ENCODE data around the gene DYDC1.
"Not testable (repeated sequence)": the region's sequence is repeated elsewhere in the genome, so short reads cannot be mapped to it uniquely, and the experiment has no call there.

The DYDC1 gene

GRCh38 chr10:80344276-80344675 is 12.3 kb downstream of the DYDC1 start:
- DNase-seq (ENCODE audit: low read depth), result no peak

GRCh38 chr10:80333983-80334382 is 22.6 kb downstream of the DYDC1 start:
- DNase-seq (ENCODE audit: low read depth), result no peak

GRCh38 chr10:80324891-80325364 is 31.6 kb downstream of the DYDC1 start:
- DNase-seq (ENCODE audit: low read depth), result no peak

DNA sequence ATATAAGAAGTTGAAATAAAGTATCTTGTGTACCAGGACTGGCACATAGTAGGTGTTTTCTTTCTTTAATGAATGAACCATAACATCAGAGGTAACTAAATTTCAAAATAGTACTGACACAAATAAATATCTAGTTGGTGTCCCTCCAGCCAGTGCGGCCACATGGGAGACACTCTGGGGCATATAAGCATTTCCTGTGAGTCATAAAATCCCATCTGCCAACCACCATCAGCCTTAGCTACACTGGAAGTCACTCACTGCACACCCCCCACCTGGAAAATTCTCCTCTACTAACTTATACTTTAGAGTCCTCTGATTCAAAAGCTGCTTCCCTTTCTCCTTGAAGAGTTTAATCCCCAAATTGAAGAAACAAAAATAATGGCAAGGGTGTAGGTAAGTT is 32.5 kb downstream of the DYDC1 start:
- no peak for DNase-seq (ENCODE audit: low read depth)

DNA sequence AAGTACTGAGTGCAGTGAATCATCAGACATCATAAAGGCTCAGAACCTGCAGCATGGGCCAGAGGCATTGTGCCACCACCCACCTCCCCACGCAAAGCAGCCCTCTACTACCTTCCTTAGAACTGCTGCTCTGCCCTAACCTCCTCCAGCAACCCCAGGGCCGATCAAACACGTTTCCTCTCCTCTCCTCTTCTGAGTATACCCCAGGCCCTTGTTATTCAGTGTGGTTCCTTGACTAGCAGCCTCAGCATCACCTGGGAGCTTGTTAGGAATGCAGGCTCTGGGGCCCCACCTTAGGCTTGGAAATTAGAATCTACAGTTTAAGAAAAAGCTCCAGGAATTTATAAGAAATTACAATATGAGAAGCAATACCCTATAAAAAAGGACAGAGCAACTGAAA is 33.2 kb downstream of the DYDC1 start:
- DNase-seq (ENCODE audit: low read depth), result no peak

- DNase-seq (ENCODE audit: low read depth), result no peak
These were observed 33.8 kb downstream of the DYDC1 start for GRCh38 chr10:80322711-80323110.

- DNase-seq (ENCODE audit: low read depth), result no peak
These were observed 34.4 kb downstream of the DYDC1 start for GRCh38 chr10:80322158-80322557.

DNA sequence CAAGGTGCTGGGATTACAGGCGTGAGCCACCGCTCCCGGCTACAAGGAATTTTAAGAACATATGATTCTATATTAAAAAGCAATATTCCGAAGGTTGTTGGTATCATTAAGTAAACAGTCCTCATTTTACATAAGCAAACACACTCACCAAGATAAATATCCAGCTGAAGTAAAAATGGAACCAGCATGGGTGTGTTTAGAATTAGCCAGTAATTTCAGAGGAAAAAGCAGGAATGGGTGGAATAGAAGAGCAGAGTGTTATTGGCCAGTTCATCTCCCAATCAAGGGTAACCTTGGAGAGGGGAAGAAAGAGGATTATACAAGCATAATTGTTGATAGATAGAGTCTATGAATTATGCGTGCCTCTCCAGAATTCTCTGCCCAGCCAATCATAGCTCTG is 35.4 kb downstream of the DYDC1 start:
- no peak for DNase-seq (ENCODE audit: low read depth)

DNA sequence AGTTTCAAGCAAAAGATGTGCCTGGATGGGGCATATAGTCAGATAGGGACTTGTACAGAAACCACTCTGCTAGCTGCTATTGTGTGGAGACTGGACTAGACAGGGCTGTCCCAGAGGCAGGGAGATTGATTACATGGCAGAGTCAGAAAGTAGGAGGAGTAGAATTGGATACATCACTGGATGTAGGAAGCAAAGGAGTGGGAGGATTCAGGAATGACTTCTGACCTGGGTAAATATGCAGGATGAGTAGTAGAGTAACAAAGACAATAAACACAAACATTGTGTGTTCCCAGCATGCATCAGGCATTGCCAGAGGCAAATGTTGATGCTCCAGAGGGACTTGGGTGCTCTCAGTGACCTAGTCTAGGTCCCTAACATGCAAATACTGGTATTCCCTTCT is 36.2 kb downstream of the DYDC1 start:
- DNase-seq (ENCODE audit: low read depth), result no peak

GRCh38 chr10:80319725-80320290 is 36.7 kb downstream of the DYDC1 start:
- no peak for DNase-seq (ENCODE audit: low read depth)

- no peak for DNase-seq (ENCODE audit: low read depth)
These were observed 37.2 kb downstream of the DYDC1 start for GRCh38 chr10:80319318-80319717.

DNA sequence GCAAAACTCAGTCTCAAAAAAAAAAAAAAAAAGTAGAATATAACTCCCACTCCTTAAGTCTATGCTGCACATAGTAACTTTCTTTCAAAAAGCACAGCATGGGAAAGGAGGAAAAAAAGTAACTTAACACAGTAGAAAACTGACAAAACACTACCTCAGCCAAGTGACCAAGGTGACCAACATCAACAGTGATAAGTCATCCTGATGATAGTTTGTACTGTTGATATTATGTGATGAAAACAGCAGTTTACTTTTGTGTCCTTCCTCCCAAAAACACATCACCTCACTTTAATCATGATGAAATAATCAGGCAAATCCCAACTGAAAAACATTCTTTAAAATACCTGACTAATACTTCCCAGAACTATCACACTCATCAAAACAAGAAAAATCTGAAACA is 37.8 kb downstream of the DYDC1 start:
- no peak for DNase-seq (ENCODE audit: low read depth)

DNA sequence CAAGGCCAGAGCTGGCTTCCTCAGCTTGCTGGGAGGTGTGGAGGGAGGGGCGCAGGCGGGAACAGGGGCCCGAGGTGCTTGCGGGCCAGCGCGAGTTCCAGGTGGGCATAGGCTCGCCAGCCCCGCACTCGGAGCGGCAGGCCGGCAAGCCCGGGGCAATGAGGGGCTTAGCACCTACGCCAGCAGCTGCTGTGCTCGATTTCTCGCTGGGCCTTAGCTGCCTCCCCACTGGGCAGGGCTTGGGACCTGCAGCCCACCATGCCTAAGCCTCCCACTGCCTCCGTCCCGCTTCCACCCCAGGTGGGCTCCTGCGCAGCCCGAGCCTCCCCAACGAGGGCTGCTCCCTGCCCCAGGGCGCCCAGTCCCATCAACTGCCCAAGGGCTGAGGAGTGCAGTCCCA is 41.2 kb downstream of the DYDC1 start:
- DNase-seq (ENCODE audit: low read depth), result no peak

GRCh38 chr10:80313523-80313922 is 43.0 kb downstream of the DYDC1 start:
- DNase-seq (ENCODE audit: low read depth), result no peak

GRCh38 chr10:80305989-80306388 is 50.6 kb downstream of the DYDC1 start:
- not testable (repeated sequence) for DNase-seq (ENCODE audit: low read depth)

GRCh38 chr10:80296942-80297341 is 59.6 kb downstream of the DYDC1 start:
- no peak for DNase-seq (ENCODE audit: low read depth)

DNA sequence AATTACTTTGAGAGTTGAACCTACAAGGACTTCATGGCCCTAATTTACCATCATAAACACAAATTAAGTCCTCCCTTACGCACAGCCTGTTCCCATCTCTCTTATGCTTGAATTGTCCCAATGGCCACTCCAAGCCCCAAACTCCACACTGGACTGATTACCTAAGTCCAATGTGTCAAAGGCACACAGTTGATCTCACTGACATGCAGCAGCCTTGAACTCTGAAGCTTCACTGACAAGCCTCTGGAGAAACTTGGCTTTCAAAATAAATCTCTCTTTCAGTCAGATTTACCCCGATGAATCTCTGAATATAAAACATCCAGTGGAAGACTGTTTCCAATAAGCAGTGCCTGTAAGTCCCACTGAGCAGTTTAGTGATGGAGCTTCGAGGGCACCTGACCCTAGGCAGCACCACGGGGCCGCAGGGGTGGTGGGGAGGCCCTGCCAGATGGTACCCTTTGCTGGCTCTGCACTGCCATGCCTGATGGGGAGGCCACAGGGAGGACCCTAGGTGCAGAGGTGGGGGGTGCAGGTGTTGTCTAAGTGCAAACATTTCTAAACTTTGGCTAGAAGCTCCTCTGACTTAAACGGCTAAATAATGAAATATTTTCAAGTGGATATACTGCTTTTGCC is 63.8 kb downstream of the DYDC1 start:
- no peak for DNase-seq (ENCODE audit: low read depth)

GRCh38 chr10:80290474-80291220 is 65.9 kb downstream of the DYDC1 start:
- DNase-seq (ENCODE audit: low read depth), result no peak

DNA sequence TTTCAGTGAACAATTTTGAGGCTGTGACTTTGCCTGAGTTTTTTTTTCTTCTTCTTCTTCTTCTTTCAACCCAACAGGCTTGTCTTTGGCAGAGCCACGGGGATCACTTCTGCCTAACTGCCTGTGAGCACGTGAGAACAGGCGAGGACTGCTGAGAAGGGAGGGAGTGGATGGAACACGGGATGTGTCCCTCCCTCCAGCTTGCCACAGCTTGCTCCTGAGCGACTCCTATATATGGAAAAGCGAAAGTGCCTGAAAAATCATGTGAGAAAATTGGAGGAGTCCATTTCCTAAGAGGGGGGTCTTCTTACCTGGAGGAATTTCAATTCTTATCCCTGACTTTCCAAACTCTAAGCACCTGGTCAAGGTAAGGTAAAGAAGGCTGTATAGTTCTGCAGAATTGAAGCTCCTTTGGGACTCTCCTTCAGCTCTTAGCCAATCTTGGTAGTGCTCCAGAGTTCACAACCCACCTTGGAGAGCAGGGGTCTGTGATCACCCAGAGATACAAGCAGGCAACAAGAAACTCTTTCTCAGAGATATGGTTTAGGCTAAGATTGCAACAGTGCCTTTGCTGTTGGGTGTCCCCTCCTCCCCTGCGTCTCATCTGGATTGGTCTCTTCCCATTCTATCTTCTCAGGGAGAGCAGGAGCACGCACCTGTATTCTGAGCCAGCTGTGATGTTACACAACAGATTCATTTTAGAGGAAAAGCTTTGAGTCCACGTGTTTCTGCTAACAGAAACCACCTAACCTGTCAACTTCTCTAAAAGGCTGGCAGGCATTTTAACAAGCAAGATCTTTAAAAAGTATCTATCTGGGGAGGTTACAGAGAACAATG is 66.9 kb downstream of the DYDC1 start, which contains the start of gene MAT1A:
MAT1A (minus strand) TSS at position 208 of the 837 bp plus-strand sequence. CDS start 235 bp downstream, outside the sequence.
- DNase-seq (ENCODE audit: low read depth), result no peak

GRCh38 chr10:80288849-80289248 is 67.7 kb downstream of the DYDC1 start:
- no peak for DNase-seq (ENCODE audit: low read depth)

Measured in stimulated activated CD8-positive, alpha-beta memory T cell treated with anti-CD3 and anti-CD28 coated beads, Interleukin-12 subunit alpha, Interleukin-12 subunit beta, amount 100 ng/mL, for 1 hour (primary cell).